GM23338 (cell line): ENCODE data around the gene TWF2.

Experiments used
- CTCF ChIP-seq, 2 experiments: fragments of 200-600 bp in 1 of 2; sonication (generic) in 1 of 2; conservative IDR thresholded peaks; 2 replicates each; pipeline versions ENCODE4 v1.5.1 to v1.6.1; 2016 to 2017; ENCODE audit warnings: antibody characterized with exemption in 2 of 2, low read depth in 2 of 2, mild to moderate bottlenecking in 2 of 2, moderate library complexity in 1 of 2
- EZH2phosphoT487 ChIP-seq: fragments of 200-600 bp; sonication (generic); IDR thresholded peaks from one replicate; pipeline ENCODE4 v1.8.1; 2018; ENCODE audit warnings: antibody characterized with exemption; ENCODE audit not compliant: unreplicated experiment
- REST ChIP-seq: IDR thresholded peaks from one replicate; pipeline ENCODE4 v1.6.1; 2018; ENCODE audit warnings: antibody characterized with exemption; ENCODE audit not compliant: unreplicated experiment

- TF ChIP-seq EZH2phosphoT487, result no peak
- no peak for TF ChIP-seq CTCF (conservative IDR thresholded peaks at IDR 0.05; ENCODE audit: low read depth in 2 of 2)
- TF ChIP-seq REST, result no peak
Observed at GRCh38 chr3:52245322-52246263, 6.6 kb upstream of the TWF2 start, which contains the start of gene PPM1M.
